ENCODE data around the gene C11orf52. TPM values are rescaled to one million over a fixed set of nuclear protein-coding genes. Genes with fewer than 3 reads are reported as not detected.

The C11orf52 gene
- total RNA-seq, 1 experiment from 2014 or later = not detected

GRCh38 chr11:111975076-111975806, 56.5 kb downstream of the C11orf52 start:
- peak; percentile 32 for DNase-seq (ENCODE audit: low read depth)

GRCh38 chr11:111976119-111976766, 57.5 kb downstream of the C11orf52 start:
- DNase-seq (ENCODE audit: low read depth) = no peak

Other genes with a start within 250 kb of the C11orf52 start
- 46.0 and 46.3 TPM in 2 replicates for gene PPP2R1B, start 152.5 kb upstream of the C11orf52 start, total RNA-seq (2014; rRNA removed; shearing (Covaris generic))
- gene ALG9, start 47.3 kb upstream of the C11orf52 start, total RNA-seq (2014; rRNA removed; shearing (Covaris generic)) = 39.7 and 40.3 TPM in 2 replicates
- 4.9 and 7.9 TPM in 2 replicates for gene FDXACB1, start 39.7 kb upstream of the C11orf52 start, total RNA-seq (2014; rRNA removed; shearing (Covaris generic))
- 26.7 and 28.3 TPM in 2 replicates for gene CFAP68, start 39.4 kb upstream of the C11orf52 start, total RNA-seq (2014; rRNA removed; shearing (Covaris generic))
- 1.7 TPM in 1 of 2 replicates, not detected in the other for gene CRYAB, start 7.1 kb upstream of the C11orf52 start, total RNA-seq (2014; rRNA removed; shearing (Covaris generic))
- not detected in 2 replicates for gene HSPB2, start 6.2 kb upstream of the C11orf52 start, total RNA-seq (2014; rRNA removed; shearing (Covaris generic))
- 13.7 and 19.0 TPM in 2 replicates for gene DIXDC1, start 18.4 kb downstream of the C11orf52 start, total RNA-seq (2014; rRNA removed; shearing (Covaris generic))
- gene DLAT, start 106.5 kb downstream of the C11orf52 start, total RNA-seq (2014; rRNA removed; shearing (Covaris generic)) = 32.0 and 45.7 TPM in 2 replicates
- 1.4 and 1.9 TPM in 2 replicates for gene PIH1D2, start 155.1 kb downstream of the C11orf52 start, total RNA-seq (2014; rRNA removed; shearing (Covaris generic))
- 26.1 and 29.8 TPM in 2 replicates for gene NKAPD1, start 155.4 kb downstream of the C11orf52 start, total RNA-seq (2014; rRNA removed; shearing (Covaris generic))
- gene TIMM8B, start 167.8 kb downstream of the C11orf52 start, total RNA-seq (2014; rRNA removed; shearing (Covaris generic)) = 77.2 and 89.5 TPM in 2 replicates
- 205 and 225 TPM in 2 replicates for gene SDHD, start 168.0 kb downstream of the C11orf52 start, total RNA-seq (2014; rRNA removed; shearing (Covaris generic))
- gene IL18, start 245.2 kb downstream of the C11orf52 start, total RNA-seq (2014; rRNA removed; shearing (Covaris generic)) = 0.64 and 1.3 TPM in 2 replicates
- gene TEX12, start 248.5 kb downstream of the C11orf52 start, total RNA-seq (2014; rRNA removed; shearing (Covaris generic)) = 0.22 TPM in 1 of 2 replicates, not detected in the other

All from M059J (cell line).